HL-60 (cell line): Measurements from ENCODE around the gene DHRSX.

ENCODE experiments used
- GABPA ChIP-seq: IDR thresholded peaks from 2 replicates; pipeline ENCODE4 v1.6.1; 2012; ENCODE audit warnings: low read depth
- POLR2AphosphoS5 ChIP-seq: IDR thresholded peaks from 2 replicates; pipeline ENCODE4 v1.6.1; 2012; ENCODE audit warnings: low read depth
- SPI1 ChIP-seq: IDR thresholded peaks from 2 replicates; pipeline ENCODE4 v1.6.1; 2012; ENCODE audit warnings: low read depth, mild to moderate bottlenecking, borderline replicate concordance
- TF ChIP-seq, protein P1 (sequence below): IDR thresholded peaks from one replicate; pipeline ENCODE4 v1.5.1; 2011; ENCODE audit warnings: low read length, control low read depth, inconsistent platforms; ENCODE audit not compliant: insufficient read depth
- TF ChIP-seq, protein P2 (sequence below): IDR thresholded peaks from 2 replicates; pipeline ENCODE4 v1.6.1; 2012; ENCODE audit warnings: low read depth; ENCODE audit not compliant: insufficient replicate concordance

DNA sequence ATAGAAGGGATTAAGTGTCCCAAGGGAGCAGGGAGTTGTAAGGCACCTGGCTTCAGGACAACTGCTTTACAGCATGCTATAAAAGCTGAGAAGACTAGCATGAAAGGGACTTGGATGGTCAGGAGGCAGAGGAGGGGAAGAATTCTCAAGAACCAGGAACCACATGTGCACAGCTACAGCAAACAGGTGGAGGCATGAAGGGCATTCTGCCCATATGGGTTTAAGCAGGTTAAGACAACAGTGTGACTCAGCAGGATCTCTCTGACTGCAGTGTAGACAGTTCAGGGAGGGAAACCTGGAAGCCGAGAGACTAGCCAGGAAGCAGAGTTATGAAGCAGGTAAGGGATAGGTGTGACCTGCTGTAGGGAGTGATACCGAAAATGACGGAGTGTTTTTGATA is 117.0 kb downstream of the DHRSX start:
- no peak for TF ChIP-seq POLR2AphosphoS5
- TF ChIP-seq, protein P1, sequence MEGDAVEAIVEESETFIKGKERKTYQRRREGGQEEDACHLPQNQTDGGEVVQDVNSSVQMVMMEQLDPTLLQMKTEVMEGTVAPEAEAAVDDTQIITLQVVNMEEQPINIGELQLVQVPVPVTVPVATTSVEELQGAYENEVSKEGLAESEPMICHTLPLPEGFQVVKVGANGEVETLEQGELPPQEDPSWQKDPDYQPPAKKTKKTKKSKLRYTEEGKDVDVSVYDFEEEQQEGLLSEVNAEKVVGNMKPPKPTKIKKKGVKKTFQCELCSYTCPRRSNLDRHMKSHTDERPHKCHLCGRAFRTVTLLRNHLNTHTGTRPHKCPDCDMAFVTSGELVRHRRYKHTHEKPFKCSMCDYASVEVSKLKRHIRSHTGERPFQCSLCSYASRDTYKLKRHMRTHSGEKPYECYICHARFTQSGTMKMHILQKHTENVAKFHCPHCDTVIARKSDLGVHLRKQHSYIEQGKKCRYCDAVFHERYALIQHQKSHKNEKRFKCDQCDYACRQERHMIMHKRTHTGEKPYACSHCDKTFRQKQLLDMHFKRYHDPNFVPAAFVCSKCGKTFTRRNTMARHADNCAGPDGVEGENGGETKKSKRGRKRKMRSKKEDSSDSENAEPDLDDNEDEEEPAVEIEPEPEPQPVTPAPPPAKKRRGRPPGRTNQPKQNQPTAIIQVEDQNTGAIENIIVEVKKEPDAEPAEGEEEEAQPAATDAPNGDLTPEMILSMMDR: no peak
- TF ChIP-seq SPI1: no peak
- TF ChIP-seq, protein P2, sequence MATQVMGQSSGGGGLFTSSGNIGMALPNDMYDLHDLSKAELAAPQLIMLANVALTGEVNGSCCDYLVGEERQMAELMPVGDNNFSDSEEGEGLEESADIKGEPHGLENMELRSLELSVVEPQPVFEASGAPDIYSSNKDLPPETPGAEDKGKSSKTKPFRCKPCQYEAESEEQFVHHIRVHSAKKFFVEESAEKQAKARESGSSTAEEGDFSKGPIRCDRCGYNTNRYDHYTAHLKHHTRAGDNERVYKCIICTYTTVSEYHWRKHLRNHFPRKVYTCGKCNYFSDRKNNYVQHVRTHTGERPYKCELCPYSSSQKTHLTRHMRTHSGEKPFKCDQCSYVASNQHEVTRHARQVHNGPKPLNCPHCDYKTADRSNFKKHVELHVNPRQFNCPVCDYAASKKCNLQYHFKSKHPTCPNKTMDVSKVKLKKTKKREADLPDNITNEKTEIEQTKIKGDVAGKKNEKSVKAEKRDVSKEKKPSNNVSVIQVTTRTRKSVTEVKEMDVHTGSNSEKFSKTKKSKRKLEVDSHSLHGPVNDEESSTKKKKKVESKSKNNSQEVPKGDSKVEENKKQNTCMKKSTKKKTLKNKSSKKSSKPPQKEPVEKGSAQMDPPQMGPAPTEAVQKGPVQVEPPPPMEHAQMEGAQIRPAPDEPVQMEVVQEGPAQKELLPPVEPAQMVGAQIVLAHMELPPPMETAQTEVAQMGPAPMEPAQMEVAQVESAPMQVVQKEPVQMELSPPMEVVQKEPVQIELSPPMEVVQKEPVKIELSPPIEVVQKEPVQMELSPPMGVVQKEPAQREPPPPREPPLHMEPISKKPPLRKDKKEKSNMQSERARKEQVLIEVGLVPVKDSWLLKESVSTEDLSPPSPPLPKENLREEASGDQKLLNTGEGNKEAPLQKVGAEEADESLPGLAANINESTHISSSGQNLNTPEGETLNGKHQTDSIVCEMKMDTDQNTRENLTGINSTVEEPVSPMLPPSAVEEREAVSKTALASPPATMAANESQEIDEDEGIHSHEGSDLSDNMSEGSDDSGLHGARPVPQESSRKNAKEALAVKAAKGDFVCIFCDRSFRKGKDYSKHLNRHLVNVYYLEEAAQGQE: no peak
- TF ChIP-seq GABPA: no peak
